ENCODE measurements around the gene ADAMTS14. TPM values are rescaled to one million over a fixed set of nuclear protein-coding genes. Genes with fewer than 3 reads are reported as not detected.

ADAMTS14 gene
- total RNA-seq, 3 donors from 2014 or later = 1.8 to 2.1 (median 2.1) TPM

DNA sequence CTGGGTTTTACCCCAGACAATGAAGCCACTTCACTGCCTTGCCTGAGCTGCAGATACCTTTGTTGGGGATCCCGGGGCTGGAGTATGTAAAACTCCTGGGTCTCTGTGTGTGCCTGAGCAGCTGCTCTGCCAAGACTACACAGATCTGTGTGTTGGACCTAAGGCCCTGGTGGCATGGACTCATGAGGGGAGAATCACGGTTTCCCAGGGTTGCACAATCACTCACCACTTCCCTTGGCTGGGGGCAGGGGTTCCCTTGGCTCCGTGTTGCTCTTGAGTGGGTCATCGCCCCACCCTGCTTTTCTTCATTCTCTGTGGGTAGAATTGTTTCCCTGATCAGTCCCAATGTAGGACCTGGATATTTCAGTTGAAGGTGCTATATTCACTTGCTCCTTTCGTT, 126.8 kb downstream of the ADAMTS14 start:
- TF ChIP-seq, protein P1, sequence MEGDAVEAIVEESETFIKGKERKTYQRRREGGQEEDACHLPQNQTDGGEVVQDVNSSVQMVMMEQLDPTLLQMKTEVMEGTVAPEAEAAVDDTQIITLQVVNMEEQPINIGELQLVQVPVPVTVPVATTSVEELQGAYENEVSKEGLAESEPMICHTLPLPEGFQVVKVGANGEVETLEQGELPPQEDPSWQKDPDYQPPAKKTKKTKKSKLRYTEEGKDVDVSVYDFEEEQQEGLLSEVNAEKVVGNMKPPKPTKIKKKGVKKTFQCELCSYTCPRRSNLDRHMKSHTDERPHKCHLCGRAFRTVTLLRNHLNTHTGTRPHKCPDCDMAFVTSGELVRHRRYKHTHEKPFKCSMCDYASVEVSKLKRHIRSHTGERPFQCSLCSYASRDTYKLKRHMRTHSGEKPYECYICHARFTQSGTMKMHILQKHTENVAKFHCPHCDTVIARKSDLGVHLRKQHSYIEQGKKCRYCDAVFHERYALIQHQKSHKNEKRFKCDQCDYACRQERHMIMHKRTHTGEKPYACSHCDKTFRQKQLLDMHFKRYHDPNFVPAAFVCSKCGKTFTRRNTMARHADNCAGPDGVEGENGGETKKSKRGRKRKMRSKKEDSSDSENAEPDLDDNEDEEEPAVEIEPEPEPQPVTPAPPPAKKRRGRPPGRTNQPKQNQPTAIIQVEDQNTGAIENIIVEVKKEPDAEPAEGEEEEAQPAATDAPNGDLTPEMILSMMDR (IDR thresholded peaks at IDR 0.05) = no peak
- Histone ChIP-seq H3K4me3 (no peak overlapping the region), H3K9me3 (no peaks in the 10 kb centered on the region), H3K36me3 (ENCODE audit: low read depth) (no peaks in the 10 kb centered on the region), H3K4me1 (ENCODE audit: low read depth) (no peaks in the 10 kb centered on the region)
- ATAC-seq (no peak), DNase-seq (no peak)
- intact Hi-C loops (cut with DNase I, micrococcal nuclease) = no loop called here

DNA sequence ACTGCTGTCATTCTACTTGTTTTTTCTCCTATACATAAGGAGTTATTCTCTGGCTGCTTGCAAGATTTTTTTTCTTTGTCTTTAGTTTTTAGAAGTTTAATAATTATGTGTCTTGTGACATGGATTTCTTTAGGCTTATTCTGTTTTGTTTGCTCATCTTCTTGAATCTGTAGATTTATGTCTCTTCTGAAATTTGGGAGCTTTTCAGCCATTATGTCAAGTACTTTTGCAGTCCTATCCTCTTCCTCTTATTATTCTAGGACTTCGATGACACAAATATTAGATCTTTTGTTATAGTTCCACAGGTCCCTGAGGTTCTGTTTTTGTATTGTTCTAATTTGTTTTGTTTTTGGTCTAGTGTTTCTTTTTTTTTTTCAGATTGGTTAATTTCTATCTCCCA, 129.5 kb downstream of the ADAMTS14 start:
- Histone ChIP-seq H3K9me3 (no peaks in the 10 kb centered on the region), H3K4me1 (ENCODE audit: low read depth) (no peaks in the 10 kb centered on the region), H3K4me3 (no peak overlapping the region), H3K36me3 (ENCODE audit: low read depth) (no peaks in the 10 kb centered on the region)
- intact Hi-C loops (cut with DNase I, micrococcal nuclease) = no loop called here
- DNase-seq (no peak), ATAC-seq (no peak)
- TF ChIP-seq, protein P1 (IDR thresholded peaks at IDR 0.05) = no peak

DNA sequence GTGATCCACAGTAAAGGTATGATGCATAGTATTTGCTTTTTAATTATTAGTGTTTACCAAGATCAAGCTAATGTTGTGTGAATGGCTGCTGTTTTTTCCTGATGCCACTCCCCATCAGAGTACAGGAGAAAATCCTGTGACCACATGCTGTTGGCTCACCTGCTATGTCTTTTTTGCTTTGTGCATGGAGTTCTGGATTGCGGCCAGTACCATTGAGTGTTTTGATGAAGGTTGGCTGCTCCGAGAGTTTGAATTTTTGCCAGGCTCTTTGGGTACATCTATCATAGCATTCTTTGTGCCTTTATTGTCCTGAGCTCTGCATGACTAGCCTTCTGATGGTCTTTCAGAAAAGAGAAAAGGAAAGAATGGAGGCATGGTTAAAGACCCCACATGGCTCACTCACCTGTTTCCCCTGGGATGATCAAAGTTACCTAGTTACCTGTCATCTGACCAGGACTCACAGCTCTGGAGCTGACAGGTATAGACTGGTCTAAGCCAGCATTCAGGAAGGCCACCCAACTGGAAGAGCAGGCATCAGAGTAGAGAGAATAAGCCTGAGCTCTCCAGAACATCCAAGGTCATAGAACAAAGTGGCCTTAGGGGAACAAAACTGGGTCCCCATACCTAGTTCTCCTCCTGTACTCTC, 131.6 kb downstream of the ADAMTS14 start:
- TF ChIP-seq, protein P1 (IDR thresholded peaks at IDR 0.05) = no peak
- ATAC-seq = no peak
- Histone ChIP-seq H3K4me1 (ENCODE audit: low read depth) (no peaks in the 10 kb centered on the region), H3K36me3 (ENCODE audit: low read depth) (no peaks in the 10 kb centered on the region), H3K4me3 (no peak overlapping the region), H3K9me3 (no peaks in the 10 kb centered on the region)
- no peak for DNase-seq
- intact Hi-C loops (cut with DNase I, micrococcal nuclease) = no loop called here

- TF ChIP-seq, protein P1 (IDR thresholded peaks at IDR 0.05) = no peak
- ATAC-seq = no peak
Measured at GRCh38 chr10:70804421-70804808, 132.1 kb downstream of the ADAMTS14 start.

GRCh38 chr10:70805619-70806215, 133.4 kb downstream of the ADAMTS14 start:
- H3K4me1 ChIP-seq (ENCODE audit: low read depth) = no peaks in the 10 kb centered on the region
- TF ChIP-seq, protein P1 (IDR thresholded peaks at IDR 0.05) = no peak
- no peak for ATAC-seq
- no peaks in the 10 kb centered on the region for H3K36me3 ChIP-seq (ENCODE audit: low read depth)
- no peaks in the 10 kb centered on the region for H3K9me3 ChIP-seq
- no peak for DNase-seq
- H3K4me3 ChIP-seq = no peak overlapping the region
- intact Hi-C loops (cut with DNase I, micrococcal nuclease) = no loop called here

More at GRCh38 chr10:70804421-70804808, 132.1 kb downstream of the ADAMTS14 start:
- H3K4me3 ChIP-seq = no peak overlapping the region
- no peaks in the 10 kb centered on the region for H3K4me1 ChIP-seq (ENCODE audit: low read depth)
- no peaks in the 10 kb centered on the region for H3K9me3 ChIP-seq
- H3K36me3 ChIP-seq (ENCODE audit: low read depth) = no peaks in the 10 kb centered on the region
- no peak for DNase-seq
- intact Hi-C loops (cut with DNase I, micrococcal nuclease) = no loop called here

Measured in mucosa of descending colon (tissue), 3 donors.